Activated T-helper 1 cell treated with Interleukin-2 at 50 U/mL for 16 hours (primary cell): ENCODE results near the gene DENND1A.

Experiments
- DNase-seq: peaks from one replicate; pipeline ENCODE4 v3.0.0-alpha.2; 2020; ENCODE audit warnings: low read depth

DENND1A gene

GRCh38 chr9:123530244-123530643, 399.7 kb downstream of the DENND1A start:
- DNase-seq, result no peak

DNA sequence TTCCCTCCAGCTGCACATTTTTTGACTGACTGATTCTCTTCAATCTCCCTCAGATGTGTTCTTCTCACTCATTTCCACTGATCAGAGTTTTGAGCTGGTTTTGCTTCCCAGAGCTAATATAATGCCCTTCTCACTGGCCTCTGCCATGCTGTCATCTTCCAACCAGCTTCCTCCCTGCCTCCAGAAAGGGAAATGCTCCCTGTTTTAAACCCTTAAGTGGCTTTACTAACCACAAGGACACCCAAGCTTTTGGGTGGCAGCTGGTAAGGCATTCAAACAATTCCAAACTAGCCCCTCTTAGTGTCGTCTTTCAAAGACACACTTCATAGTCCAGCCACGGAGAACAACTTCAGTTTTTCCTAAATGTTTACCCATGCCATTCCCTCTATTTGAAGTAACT, 401.4 kb downstream of the DENND1A start:
- DNase-seq, result no peak

- DNase-seq, result no peak
These were observed 401.9 kb downstream of the DENND1A start for GRCh38 chr9:123527981-123528380.

DNA sequence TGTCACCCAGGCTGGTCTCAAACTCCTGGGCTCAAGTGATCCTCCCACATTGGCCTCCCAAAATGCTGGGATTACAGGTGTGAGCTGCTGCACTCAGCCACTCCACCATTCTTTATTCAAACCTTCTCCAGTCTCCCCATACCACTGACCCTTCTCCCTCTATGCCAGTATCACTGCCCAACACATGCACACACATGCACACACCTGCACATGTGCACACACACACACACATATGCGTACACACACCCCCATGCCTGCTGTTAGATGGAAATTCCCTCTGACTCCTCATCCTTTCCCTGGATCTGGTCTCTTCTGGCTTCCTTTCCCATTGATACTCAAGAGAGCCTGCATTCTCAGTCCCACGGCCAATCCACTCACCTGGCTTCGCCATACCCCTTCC, 404.0 kb downstream of the DENND1A start:
- no peak for DNase-seq

DNA sequence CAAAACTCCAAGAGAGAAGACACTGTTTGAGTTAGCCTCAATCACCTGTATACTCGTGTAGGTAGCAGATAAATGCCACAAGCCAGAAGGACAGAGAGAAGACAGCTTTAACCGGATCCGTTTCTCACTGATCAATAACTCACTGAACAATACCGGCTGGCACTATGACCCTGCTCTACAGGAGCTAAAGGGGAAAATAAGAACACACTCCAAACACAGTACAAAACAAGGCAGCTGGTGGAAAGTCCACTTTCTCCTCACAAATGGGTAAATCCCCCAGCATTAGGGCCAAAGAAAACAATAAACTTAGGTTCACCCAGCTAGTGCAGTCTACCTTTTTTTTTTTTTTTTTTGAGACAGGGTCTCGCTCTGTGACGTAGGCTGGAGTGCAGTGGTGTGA, 404.5 kb downstream of the DENND1A start:
- DNase-seq, result no peak

- DNase-seq, result no peak
These were observed 405.1 kb downstream of the DENND1A start for GRCh38 chr9:123524866-123525265.

GRCh38 chr9:123523845-123524244, 406.1 kb downstream of the DENND1A start:
- DNase-seq, result no peak

DNA sequence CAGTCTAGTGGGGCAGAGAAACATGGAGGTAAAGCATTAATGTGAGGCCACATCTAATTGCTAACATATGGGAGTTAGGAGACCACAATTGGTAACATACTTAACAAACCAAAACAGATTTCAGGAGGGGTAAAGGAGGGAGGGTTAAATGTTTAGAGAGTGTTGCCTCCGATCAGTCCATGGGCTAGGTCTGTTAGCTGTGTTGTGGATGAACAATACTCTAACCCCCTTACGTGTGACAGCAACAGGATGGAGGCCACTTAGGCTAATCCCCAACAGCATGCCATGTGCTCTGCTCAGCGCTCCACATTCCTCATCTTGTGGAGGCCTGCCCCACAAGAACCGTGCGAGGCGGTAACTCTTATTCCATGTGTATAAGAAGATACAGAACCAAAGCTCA, 406.9 kb downstream of the DENND1A start:
- no peak for DNase-seq

DNA sequence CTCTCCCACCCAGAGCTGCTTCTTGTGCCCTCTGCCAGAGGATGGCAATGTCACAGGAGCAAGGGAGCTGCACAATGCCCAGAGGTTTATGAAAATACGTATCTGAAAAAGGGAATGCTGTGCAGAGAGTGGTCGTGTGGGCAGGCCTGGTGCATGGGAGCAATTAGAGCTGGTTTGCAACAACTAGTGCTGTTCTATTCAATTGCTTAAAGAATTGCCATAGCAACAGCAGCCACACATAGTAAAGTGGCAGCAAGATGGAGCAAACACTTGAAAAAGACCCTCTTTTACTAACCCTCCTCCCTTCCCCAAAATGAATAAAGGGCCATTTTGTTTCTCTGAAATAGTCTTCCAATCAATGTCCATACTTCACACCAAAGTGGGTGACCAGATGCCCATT, 407.7 kb downstream of the DENND1A start:
- DNase-seq, result no peak

- no peak for DNase-seq
These were observed 411.6 kb downstream of the DENND1A start for GRCh38 chr9:123518338-123518737.

- DNase-seq, result no peak
These were observed 412.4 kb downstream of the DENND1A start for GRCh38 chr9:123517512-123517911.

GRCh38 chr9:123514766-123515165, 415.2 kb downstream of the DENND1A start:
- no peak for DNase-seq

- no peak for DNase-seq
These were observed 416.4 kb downstream of the DENND1A start for GRCh38 chr9:123513554-123513953.

DNA sequence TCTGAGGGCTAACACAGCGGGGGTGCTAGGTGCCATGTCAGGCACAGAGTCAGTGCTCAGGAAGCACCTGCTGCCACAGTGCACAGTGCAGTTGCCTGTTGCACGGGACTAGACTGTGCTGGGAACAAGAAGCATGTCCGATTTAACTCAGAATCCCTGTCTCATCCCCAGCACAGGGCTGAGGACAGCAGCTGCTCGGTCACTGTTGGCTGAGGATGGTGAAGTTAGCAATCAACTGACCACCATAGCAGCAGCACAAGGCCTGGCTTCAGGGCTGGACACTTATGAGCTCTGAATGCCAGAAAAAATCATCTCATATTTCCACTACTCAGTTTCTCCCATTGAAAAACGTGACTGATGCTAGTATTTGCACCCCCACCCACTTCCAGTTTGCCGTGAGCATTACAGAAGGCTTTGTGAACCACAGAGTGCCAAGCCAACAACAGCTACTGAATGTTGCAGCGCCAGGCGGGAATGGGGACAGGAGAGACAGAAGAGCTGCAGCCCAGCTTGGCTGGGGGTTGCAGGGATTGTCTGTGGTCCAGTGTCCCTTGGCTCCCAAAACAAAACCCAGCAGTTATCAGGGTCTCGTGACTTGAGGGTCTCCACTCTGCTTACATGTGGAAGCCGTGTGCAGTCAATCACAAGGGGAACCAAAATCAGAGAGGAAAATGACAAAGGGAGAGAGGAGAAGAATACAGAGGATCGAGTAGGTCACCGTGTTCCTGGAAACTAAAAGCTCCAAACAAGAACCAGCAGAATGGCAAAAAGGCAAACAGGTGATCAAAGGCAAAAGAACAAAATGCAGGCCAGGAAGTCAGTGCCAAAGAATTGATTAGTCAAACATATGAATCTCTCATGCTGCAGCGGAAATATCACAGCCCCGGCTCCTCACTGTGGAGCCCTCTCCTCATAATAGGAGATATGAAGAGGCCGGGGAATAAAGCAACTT, 418.3 kb downstream of the DENND1A start:
- no peak for DNase-seq

DNA sequence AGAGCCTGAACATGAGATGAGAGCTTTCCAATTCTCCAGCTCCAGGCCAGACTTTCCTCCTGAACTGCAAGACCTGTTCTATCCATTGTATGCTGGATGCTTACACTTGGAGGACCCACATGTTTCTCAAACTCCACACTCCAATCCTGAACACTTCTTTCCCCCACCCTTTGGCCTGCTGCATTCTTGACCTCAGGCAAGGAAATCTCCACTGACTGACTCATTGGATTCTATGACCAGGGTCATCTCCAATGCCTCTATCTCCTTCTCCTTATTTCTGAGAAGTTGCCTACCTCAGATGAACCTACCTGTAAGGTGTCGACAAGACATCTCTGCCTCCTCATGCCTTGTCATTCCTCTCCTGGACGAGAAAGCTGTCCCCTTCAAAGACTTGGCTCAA, 420.3 kb downstream of the DENND1A start:
- no peak for DNase-seq

DNA sequence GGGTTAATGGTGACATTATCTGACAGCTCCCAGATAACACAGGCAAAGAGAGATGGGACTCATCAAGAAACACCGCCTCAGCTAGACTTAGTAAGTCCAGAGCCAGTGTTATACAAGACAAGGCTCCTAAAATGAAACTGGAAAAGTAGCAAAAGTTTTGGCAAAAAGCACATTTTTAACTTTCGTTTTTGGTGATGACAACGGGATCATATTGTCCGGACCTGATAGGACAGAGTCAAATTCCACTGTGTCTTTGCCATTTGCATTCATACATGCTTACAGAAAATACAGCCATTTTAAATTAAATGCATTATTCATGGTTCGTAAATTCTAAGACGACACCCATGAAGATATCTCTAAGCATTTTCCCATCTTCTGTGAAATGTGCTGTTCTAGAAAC, 421.9 kb downstream of the DENND1A start:
- DNase-seq, result no peak

DNA sequence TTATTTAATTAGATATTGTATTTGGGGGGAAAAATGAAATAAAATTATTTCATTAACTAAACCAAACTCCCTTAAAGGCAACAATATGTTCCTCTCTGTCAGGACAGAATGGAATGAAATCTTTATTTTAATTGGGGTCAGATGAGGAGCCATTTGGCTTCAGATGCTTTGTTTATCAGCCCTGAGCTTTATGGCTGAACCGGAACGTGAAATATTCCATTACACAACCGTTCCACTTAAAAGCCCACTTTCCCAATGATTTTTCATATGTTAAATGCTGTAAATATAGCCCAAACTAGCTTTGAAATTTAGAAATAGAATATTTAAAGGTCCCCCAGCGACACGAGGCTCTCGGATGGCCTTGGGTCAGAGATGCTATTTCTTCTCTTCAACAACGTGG, 424.4 kb downstream of the DENND1A start:
- no peak for DNase-seq

DNA sequence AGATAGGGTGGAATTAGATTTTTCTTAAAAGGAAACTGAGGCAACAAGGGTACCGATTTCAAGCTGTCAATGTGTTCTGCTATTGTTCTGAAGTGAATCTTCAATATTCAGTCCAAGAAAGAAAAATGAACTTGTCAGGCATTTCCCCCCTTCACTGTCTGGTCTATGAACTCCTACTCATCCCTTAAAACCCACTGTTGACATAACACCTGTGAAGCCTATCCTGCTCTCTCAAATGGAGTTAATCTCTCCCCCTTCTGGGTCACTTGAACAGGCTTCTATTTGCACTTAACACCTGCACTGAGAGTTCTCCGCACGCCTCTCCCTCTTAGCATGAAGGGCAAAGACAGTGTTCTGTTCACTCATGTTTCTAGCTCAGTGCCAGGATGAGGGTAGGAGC, 429.6 kb downstream of the DENND1A start:
- DNase-seq, result no peak

GRCh38 chr9:123497830-123498229, 432.1 kb downstream of the DENND1A start:
- DNase-seq, result no peak

DNA sequence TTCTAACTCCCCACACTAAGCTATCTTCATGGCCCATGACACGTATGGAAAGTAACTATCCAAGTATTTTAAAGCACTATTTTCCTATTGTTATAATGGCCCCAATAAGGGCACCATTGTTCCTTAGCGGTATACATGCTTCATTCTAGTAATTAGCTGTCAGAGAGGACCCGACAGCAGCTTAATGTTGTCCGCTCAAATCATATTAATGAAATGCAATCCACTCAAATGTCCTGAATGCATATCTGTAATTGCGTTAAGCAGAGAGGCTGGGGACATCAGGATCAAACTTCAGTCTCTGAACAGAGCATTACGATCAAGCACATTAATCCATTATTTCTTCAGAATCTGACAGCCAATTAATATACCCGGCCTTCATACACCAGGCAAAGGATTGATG, 434.2 kb downstream of the DENND1A start:
- DNase-seq, result no peak

GRCh38 chr9:123493627-123494026, 436.3 kb downstream of the DENND1A start:
- no peak for DNase-seq

DNA sequence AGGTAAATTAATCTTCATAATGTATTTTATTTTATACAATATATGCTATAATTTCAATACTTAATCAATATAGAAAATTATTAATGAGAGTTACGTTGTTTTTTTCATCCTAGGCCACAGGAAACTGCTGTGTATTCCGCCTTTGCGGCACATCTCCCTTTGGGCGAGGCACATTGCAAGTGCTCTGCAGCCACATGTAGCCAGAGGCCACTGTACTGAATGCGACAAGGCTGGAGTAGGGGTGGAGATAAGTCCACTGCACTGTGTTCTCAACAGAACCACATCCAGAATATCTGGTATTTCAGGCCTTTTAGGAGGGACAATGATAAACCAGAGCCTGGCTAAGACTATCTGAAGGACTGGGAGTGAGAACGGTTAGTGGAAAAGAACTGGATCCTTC, 439.2 kb downstream of the DENND1A start:
- DNase-seq, result no peak

DNA sequence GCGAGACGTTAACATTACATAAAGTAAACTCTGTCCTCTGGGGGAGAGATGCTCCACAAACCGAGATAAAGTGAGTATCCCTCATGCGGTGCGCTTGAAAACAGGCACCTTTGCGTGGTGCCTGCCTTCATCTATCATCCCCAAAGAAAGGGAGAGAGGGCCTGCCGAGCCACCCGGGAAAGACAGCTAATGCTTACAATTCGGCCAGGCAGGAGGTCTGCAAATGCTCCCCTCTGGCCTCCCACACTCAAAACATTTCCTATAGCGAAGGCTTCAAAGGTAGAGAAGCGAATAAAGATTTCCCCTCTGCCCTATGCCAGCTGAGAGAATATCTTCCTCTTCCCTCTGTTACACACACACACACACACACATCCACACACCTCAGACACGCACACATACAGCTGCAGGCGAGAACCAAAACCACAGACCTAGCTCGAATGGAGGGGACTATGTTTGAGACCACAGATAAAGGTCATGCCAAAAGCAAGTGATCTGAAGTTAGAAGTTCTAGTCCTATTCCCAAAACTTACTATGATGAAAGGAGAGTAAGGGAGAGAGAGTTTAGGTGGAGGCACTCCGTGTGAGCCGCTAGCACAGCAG, 441.1 kb downstream of the DENND1A start:
- no peak for DNase-seq
